SW480 (cell line): ENCODE results near the gene CUX1.
"Not testable (repeated sequence)": the region's sequence is repeated elsewhere in the genome, so short reads cannot be mapped to it uniquely, and the experiment has no call there.

Source experiments
- DNase-seq: peaks from one replicate; pipeline ENCODE4 v3.0.0-alpha.2; 2016; ENCODE audit warnings: low spot score

The CUX1 gene

DNA sequence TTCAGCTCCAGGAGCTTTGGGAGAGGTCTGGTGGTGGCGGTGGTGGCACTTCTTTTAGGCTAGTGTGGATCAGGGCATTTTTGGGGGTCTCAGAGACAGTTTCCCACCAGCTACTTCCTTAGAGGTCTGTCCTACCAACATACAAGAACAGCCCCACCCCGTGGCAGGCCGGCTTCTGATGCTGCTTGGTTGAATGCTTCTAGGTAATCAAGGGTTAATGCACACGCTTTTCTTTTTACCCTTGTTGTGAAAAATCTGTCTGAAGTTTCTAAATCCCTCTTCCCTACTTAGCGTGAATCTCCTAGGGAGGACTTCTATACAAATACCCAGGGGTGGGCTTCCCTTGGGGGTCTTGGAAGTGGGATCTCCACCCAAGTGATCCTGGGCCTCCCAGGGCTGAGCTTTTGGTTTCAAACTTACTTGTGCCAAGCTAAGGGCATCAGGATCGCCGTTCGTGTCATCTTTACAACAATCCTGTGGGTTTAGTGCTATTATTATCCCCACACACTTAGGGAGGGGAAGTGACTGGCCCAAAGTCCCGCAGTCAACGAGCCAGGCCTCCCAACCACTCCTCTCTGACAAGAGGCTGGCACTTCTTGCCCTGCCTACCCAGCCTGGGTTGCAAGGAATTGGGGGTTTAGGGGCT, 471.0 kb downstream of the CUX1 start:
- DNase-seq, result no peak

- no peak for DNase-seq
Observed at GRCh38 chr7:102289057-102289456, 471.6 kb downstream of the CUX1 start.

GRCh38 chr7:102291056-102291915, 473.9 kb downstream of the CUX1 start:
- DNase-seq, result no peak

DNA sequence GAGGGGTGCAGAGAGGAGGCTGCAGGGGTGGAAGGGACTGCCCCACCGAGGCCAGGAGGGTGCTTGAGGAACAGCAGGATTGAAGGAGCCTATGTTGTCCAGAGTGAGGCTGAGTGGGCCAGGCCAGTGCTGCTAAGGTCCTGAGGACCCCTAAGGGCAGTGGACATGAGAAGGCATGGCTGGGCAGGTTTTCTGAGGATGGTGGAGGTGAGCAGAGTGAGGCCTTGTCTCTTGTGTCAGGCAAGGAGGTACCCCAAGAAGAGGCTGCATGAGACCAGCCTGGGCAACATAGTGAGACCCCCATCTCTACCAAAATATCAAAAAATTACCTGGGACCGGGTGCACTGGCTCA, 474.5 kb downstream of the CUX1 start:
- DNase-seq, result no peak

GRCh38 chr7:102292813-102293798, 475.7 kb downstream of the CUX1 start:
- no peak for DNase-seq

GRCh38 chr7:102294589-102294988, 477.2 kb downstream of the CUX1 start:
- DNase-seq, result no peak

DNA sequence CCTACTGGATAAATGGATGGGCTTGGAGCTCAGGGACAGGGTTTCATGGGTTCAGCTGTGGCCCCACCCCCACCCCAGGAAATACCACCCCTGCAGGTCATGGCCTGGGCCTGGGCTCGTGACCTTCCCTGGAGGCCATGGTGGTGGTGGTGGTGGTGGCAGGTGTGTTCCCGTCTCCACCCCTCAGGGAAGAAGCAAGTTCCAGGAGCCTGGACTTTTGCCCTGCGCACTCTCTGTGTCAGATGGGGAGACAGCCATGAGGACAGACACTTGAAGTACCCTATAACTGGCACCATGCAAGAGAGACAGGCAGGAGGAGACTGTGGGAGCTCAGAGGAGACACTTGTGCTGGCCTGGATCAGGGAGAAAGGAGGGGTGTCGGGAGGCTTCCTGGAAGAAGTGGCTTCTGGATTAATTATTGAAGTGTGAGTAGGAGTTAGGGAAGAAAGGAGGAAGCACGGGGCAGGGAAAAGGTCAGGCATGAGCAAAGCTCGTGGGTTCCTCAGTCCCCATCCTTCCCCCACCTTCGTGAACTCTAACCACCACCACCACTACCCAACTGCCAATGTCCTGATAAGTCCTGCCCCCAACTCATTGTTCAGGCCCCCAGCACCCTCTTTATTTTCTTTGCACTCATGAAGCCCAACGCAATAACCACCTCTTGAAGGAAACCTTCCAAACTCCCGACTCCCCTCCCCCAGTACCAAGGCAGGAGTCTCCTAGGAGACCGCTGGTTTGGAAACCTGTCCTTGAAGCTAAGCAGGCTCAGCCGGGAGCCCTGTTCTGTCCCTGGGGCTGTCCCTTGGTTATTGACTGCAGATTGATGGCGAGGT, 478.1 kb downstream of the CUX1 start:
- DNase-seq, result no peak

GRCh38 chr7:102296179-102296438, 478.7 kb downstream of the CUX1 start:
- no peak for DNase-seq

- DNase-seq, result no peak
Observed at GRCh38 chr7:102296514-102296913, 479.1 kb downstream of the CUX1 start.

- DNase-seq, result no peak
Observed at GRCh38 chr7:102297487-102298218, 480.2 kb downstream of the CUX1 start.

DNA sequence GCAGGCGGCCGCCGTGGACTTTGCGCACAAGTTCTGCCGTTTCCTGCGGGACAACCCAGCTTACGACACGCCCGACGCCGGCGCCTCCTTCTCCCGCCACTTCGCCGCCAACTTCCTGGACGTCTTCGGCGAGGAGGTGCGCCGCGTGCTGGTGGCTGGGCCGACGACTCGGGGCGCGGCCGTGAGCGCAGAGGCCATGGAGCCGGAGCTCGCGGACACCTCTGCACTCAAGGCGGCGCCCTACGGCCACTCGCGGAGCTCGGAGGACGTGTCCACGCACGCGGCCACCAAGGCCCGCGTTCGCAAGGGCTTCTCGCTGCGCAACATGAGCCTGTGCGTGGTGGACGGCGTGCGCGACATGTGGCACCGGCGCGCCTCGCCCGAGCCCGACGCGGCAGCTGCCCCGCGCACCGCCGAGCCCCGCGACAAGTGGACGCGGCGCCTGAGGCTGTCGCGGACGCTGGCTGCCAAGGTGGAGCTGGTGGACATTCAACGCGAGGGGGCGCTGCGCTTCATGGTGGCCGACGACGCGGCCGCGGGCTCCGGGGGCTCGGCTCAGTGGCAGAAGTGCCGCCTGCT, 483.3 kb downstream of the CUX1 start:
- DNase-seq, result no peak

DNA sequence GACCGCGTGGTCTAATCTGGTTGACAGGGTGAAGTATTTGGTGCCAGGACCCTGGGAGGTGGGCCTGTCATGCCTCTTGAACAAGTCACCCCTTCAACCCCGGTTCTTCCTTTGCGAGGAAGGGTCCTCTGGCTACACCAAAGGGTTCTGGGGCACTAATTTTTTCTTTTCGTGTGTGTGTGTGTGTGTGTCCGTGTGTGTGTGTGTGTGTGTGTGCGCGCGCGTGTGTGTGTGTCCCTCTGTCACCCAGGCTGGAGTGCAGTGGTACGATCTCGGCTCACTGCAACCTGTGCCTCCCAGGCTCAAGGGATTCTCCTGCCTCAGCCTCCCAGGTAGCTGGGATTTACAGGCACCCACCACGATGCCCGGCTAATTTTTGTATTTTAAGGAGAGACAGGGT, 483.9 kb downstream of the CUX1 start:
- DNase-seq, result not testable (repeated sequence)

- DNase-seq, result no peak
Observed at GRCh38 chr7:102302025-102302424, 484.6 kb downstream of the CUX1 start.

DNA sequence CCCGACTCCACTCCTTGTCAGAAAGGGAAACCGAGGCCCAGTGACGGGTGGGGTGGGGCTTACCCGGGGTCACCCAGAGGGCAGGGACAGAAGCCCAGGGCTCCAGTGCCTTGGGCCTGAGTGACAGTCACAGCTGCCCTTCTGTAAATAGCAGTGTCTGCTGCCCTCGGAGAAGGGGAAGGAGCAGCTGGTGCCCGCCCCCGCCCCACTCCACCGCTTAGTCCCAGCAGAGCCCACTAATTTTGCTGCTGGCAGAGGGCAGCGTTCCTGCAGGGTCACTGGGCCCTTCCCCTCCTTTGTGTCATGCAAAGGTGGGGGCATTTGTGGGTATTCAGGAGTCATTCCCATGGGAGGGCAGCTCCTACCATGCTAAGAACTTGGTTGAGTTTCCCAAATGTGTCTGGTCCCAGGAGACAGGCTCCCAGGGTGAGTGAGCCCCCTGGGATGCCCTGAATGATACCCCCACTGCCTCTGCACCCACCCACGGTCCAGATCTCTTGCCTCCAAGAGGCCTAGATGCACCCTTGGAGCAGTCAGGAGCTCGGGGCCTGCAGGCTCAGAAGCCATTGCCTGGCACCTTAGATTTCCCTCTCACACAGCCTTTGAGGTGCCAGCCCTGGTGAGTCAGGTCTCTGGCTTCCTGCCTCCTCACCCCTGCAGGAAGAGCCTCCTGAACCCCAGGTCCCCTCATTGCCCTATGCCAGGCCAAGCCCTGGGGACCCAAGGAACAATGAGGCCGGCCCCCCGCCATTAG, 486.4 kb downstream of the CUX1 start:
- DNase-seq, result no peak

DNA sequence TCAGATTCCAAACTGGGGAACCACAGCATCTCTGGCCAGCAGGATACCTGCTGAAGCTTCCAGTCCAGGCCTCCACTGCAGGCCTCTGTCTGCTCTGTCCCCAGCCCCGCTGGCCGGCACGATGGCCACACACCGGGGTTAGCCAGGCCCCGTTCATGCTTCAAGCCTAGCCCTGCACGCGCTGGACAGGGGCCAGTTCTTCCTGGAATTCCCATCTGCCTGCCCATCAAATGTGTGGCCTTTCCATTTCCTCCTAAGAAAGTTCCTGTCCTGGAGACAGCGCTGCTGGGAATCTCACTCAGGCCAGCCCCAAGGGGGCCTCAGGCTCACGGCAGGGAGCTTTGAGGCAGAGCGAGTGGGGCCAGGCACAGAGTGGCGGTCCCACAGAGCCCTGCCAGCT, 487.2 kb downstream of the CUX1 start:
- no peak for DNase-seq

- no peak for DNase-seq
Observed at GRCh38 chr7:102305414-102306268, 488.2 kb downstream of the CUX1 start.

DNA sequence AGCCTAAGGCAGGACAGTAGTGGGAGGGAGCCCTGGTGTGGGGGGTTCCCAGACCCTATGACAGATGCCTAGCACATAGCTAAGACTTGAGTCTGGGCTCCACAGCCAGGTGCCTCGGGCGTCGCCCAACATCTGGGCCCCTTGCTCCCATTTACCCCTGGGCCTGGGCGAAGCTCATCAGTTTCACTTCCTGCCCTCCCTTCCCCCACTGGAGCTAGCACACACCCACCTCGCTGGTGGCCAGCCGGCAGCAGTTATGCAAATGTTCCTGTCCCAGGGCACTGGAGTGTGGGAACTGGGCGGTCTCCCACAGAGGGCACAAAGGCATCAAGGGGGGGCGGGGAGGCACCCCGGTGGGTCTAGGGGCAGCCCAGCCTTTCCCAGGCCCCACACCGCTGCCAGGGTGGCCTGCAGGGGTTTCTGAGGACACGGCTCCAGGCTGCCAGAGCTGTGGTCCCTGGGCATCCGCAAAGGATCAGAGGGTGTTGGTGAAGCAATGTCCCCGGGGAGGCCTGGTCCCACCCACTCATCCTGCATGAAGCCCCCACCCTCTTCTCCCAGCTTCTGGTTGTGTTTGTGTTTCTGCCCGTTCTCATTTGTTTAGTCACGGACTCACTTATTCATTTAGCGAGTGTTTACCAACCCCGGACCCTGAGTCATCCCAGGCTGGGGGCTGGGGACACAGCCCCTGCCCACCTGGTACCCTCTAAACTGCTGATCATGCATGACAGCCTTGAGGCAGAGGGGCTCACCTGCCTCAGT, 489.7 kb downstream of the CUX1 start:
- peak; percentile 78 for DNase-seq

GRCh38 chr7:102310414-102310815, 493.0 kb downstream of the CUX1 start:
- no peak for DNase-seq
